ENCODE measurements around the gene MYO1D.

The MYO1D gene

GRCh38 chr17:32609884-32610650 lies 266.9 kb downstream of the MYO1D start:
- no peak for DNase-seq

DNA sequence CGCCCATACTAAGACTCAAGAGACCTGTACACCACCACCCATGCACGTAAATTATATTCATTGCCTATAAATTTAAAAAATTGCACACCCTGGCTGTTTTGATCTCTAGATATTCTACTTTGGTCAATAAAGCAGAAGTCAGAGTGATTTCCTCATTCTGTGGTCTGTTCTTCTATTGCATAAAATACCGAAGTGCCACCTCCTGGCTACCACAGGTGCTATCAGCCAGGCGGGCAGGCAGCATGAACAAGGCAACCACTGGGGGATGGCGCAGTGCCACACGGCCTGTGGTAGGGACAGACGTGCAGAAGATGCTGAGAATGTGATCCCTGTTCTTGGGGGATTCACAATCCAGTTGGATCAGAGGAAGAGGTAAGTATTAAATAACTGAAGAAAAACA lies 267.8 kb downstream of the MYO1D start:
- no peak for DNase-seq

DNA sequence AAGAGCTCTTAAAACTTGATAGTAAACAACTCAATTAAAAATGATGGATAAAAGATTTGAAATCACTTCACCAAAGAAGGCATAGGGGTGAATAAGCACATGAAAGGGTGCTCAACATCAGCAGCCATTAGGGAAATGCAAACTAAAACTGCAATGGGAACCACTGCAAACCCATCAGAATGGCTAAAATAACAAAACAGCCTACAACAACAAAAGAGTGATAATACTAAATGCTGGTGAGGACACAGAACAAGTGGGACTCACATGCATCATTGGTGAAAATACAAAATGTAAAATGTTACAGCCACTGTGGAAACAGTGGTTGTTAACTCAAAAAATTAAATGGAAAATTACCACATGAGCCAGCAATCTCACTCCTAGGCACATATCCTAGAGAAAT lies 268.7 kb downstream of the MYO1D start:
- DNase-seq = no peak

GRCh38 chr17:32604966-32605365 lies 272.0 kb downstream of the MYO1D start:
- no peak for DNase-seq

GRCh38 chr17:32602396-32602795 lies 274.5 kb downstream of the MYO1D start:
- no peak for DNase-seq

DNA sequence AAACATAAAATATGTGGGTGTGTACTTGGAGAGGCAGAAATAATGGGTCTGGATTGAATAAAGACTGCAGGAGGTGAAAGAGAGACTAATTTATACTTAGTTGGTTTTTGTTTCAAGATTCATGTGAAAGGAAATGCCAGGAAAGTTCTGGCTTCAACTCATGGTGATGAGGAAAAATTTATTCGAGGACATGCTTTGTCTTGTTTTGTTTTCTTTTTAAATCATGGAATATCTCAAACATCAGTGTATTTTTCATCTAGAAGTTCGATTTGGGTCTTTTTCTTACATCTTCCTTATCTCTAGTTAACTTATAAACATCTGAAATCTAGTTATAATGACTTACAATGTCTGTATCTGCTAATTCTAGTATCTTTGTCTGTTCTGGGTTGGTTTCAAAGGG lies 275.1 kb downstream of the MYO1D start:
- DNase-seq = no peak

GRCh38 chr17:32596628-32597027 lies 280.3 kb downstream of the MYO1D start:
- DNase-seq = no peak

DNA sequence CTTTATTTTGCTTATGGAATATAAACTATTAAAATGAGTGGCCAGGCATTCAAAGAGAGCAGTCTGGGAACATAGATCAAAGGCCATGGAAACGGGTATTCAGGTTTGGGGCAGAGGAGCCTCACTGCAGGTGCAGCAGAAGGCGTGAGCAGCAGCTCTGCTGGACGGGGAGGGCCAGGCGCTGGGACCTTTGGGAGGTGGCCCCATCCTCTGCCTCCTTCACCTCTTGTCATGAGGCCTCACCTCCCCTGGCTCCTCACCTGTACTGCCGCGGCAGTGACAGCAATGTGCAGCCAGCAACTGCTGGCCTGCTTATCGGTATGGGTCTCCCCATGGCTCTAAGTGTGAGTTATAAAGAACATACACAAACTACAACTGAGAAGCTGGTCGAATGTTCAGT lies 280.7 kb downstream of the MYO1D start:
- no peak for DNase-seq

- DNase-seq = no peak
Observed at GRCh38 chr17:32593003-32593402, 283.9 kb downstream of the MYO1D start.

- no peak for DNase-seq
Observed at GRCh38 chr17:32591405-32591804, 285.5 kb downstream of the MYO1D start.

- DNase-seq = no peak
Observed at GRCh38 chr17:32590974-32591373, 285.9 kb downstream of the MYO1D start.

GRCh38 chr17:32588982-32589381 lies 287.9 kb downstream of the MYO1D start:
- no peak for DNase-seq

- no peak for DNase-seq
Observed at GRCh38 chr17:32588135-32588534, 288.8 kb downstream of the MYO1D start.

GRCh38 chr17:32586666-32587065 lies 290.3 kb downstream of the MYO1D start:
- no peak for DNase-seq

DNA sequence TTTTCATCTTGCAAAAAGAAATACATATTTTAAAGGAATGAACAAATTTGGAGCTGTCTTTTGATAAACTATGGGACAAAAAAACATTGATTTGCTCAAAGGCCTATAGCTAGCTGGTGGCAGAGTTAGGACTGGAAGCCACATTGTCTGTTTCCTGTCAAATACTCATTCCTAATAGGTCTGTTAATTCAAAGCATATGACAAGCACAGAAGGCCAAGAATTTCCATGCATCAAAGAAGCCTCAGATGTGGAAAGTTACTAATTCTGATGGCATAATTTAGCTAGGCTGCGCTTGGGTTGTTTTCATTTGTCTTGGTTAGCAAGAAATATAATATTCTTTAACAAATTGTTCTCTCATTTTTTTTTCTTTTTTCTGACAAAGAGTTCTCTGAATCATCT lies 292.1 kb downstream of the MYO1D start:
- DNase-seq = no peak

DNA sequence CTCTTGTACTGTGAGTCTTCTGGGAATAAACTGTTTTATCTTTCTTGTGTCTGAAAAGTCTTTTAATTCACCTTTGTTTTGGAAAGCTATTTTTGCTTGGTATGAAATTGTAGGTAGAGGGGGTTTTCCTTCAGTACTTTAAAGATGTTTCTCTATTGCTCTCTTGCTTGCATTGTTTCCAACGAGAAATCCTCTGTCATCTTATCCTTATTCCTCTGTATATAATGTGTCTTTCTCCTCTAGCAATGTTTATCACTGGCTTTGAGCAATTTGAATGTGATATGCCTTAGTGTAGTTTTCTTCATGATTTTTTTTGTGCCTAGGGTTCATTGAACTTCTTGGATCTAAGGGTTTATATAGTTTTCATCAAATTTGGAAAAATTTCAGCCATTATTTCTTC lies 293.9 kb downstream of the MYO1D start:
- DNase-seq = no peak

- no peak for DNase-seq
Observed at GRCh38 chr17:32575852-32576251, 301.1 kb downstream of the MYO1D start.

- DNase-seq = no peak
Observed at GRCh38 chr17:32570081-32570396, 306.9 kb downstream of the MYO1D start.

DNA sequence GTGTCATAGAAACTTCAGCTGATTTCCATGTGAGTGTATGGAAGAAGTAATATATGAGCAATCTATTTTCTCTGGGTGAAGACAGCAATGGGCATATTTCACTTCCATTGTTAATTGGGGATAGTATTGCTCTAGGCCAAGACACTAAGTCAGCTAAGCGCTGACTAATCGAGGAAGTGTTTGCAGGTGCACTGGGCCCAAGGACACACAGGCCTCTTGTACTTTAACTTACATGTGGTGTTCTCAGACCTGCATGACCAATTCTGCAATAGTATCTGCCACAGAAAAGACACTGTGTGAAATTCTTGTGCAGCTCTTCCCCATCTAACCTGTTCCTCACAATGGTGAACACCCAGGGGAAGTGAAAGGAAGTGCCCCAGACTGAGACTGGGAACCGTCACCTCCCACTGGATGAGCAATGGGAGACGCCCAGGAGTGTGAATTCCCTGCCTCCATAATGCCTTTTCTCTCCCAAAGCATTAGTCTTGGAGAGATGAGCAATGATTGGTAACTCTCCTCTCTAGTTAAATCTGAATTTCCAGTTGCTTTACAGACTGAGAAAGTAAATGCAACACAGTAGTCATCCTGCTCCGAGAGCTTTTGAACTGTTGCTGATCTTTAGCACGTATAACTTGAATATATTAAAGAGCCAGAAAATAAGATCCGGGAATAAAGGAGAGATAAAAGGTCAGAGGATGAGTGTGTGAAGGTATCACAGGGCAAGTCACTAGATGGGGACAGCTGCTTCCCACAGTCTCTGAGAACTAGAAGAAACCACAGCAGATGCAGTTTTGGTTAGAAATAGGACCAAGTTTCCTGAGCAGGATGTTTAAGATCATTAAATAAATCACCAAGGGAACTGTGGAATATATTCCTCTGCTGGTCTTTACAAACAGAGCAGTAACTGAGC lies 307.5 kb downstream of the MYO1D start:
- DNase-seq = no peak

DNA sequence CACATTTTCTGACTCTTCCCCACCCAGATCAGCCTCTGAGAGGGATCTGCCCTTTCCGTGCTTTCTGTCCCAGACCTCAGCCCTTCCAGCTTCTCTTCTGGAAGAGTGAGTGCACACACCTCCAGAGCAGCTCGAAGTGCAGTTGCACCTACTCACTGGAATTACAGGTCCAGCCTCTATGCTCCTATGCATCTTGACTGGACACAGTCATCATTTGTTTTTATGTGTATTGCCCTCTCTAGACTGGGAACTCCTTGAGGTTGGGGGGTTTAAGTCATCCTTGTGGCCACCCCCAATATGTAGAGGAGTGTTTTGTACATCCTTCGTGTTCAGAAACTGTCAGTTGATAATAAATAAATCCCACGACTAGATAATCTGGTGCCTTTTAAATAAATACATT lies 308.2 kb downstream of the MYO1D start:
- DNase-seq = no peak

DNA sequence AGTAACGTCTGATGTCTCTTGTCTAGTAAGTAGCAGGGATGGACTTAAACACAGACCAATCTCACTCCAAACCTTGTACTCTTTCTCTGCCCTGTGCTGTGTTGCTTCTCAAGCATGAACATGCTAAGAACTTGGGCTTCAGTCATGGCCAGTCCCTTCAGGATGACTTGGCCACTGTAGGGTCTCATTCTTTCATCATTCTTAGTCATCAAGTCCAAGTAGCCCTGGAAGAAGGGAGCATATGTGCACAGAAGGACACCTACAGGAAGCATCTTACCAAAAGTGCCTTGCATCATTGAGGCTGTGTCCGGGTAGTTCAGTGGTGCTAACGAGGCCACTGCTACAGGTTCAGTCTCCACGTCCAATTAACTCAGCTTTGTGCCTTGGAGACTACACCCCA lies 309.4 kb downstream of the MYO1D start:
- DNase-seq = no peak

DNA sequence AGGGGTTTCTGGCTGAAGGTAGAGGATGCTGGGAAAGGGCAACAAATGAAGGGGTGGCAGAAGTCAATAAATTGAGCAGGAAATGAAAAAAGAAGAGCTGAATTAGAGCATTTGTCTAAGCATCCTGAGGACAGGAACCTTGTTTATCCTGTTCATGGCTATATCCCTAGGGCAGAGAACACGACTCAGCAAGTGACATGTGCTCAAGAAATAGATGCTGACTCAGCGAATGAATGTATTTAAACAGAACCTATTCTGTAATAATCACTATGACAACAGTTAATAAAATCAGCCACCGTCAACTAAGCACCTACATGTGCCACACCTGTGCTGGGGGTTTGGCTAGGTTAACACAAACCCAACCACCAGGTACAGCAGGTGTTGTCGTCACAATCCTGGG lies 309.8 kb downstream of the MYO1D start:
- DNase-seq = no peak

- no peak for DNase-seq
Observed at GRCh38 chr17:32566303-32566702, 310.6 kb downstream of the MYO1D start.

- DNase-seq = no peak
Observed at GRCh38 chr17:32565401-32565800, 311.5 kb downstream of the MYO1D start.
